ENCODE data around the gene C14orf132.

- TF ChIP-seq, protein P1, sequence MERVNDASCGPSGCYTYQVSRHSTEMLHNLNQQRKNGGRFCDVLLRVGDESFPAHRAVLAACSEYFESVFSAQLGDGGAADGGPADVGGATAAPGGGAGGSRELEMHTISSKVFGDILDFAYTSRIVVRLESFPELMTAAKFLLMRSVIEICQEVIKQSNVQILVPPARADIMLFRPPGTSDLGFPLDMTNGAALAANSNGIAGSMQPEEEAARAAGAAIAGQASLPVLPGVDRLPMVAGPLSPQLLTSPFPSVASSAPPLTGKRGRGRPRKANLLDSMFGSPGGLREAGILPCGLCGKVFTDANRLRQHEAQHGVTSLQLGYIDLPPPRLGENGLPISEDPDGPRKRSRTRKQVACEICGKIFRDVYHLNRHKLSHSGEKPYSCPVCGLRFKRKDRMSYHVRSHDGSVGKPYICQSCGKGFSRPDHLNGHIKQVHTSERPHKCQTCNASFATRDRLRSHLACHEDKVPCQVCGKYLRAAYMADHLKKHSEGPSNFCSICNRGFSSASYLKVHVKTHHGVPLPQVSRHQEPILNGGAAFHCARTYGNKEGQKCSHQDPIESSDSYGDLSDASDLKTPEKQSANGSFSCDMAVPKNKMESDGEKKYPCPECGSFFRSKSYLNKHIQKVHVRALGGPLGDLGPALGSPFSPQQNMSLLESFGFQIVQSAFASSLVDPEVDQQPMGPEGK (CRISPR knock-in tag; IDR thresholded peaks at IDR 0.05; ENCODE audit: borderline replicate concordance), result no peak
- TF ChIP-seq ZFP3 (CRISPR knock-in tag; IDR thresholded peaks at IDR 0.05), result no peak
- TF ChIP-seq TOX (CRISPR knock-in tag; IDR thresholded peaks at IDR 0.05; ENCODE audit: borderline replicate concordance), result no peak
- TF ChIP-seq SNAI2 (CRISPR knock-in tag; IDR thresholded peaks at IDR 0.05), result no peak
- no peak for TF ChIP-seq CREB5 (CRISPR knock-in tag; IDR thresholded peaks at IDR 0.05; ENCODE audit: low read depth)
- no peak for TF ChIP-seq CSDC2 (CRISPR knock-in tag; IDR thresholded peaks at IDR 0.05)
- TF ChIP-seq ARNTL (CRISPR knock-in tag; IDR thresholded peaks at IDR 0.05; ENCODE audit: borderline replicate concordance, low read depth), result no peak
- TF ChIP-seq RARB (CRISPR knock-in tag; IDR thresholded peaks at IDR 0.05), result no peak
- TF ChIP-seq ZFP30 (CRISPR knock-in tag; IDR thresholded peaks at IDR 0.05), result no peak
Measured at GRCh38 chr14:96047101-96047500, 7.9 kb downstream of the C14orf132 start.

All from SK-N-SH treated with all-trans-retinoic acid at 6 μM for 48 hours (cell line).